ENCODE measurements around the gene PDZD2.
"Not testable (repeated sequence)": the region's sequence is repeated elsewhere in the genome, so short reads cannot be mapped to it uniquely, and the experiment has no call there.

Gene PDZD2

DNA sequence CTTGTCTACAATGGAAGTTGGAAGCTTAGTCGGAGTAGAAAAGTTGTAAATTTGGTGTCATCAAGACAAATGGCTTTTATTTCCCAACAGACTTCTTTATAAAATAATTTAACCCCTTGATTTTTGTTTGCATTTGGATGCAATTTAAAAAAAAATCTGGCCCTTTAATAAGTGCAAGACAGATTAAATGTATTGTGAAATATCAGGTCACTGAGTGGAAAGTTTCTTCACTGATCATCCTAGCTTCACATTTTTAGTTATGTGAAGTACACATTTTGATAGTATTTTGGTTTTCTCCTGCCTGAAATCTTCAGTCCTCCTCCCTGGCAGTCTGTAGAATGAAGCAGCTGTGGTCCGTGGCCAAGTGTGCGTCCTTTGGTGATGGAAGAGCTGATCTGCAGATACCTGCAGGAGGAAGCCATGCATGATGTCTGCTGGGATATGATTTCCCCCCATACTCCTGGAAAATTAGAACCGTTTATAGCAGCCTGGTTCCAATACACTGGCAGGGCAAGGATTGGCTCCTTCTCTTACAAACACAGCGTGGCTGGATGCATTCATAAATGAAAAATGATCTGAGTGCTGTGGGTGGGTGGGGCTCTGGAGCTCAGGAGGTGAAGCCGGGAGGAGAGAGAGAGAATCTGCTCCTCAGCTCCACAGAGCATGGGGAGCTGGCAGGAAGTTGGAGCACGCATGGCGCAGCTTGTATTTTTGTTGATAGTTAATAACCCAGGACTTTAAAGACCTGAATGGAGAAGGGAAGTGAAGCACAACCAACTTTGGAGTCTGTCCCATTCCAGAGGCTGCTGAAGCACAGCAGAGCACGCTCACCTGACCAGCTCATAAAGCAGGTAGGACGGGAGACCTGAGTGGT lies 296.8 kb downstream of the PDZD2 start:
- DNase-seq (ENCODE audit: low spot score): no peak

DNA sequence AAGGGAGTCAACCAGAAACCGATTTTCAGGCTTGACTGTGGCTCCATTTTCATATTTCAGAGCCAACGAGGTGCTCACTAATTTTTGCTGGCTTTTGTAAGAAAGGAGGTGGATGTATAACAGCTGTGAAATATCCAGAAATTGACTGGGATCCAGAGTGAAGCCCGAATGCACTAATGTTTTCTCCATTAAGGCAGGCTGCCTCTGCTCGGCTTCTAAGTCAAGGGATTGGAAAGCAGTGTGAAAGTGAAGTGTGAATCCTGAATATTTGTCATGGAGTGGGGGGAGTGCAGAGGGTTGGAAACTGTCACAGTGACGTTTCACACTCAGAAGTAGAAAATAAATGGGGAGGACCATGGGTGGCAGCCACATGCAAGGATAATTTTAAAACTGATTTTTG lies 297.8 kb downstream of the PDZD2 start:
- no peak for DNase-seq (ENCODE audit: low spot score)

DNA sequence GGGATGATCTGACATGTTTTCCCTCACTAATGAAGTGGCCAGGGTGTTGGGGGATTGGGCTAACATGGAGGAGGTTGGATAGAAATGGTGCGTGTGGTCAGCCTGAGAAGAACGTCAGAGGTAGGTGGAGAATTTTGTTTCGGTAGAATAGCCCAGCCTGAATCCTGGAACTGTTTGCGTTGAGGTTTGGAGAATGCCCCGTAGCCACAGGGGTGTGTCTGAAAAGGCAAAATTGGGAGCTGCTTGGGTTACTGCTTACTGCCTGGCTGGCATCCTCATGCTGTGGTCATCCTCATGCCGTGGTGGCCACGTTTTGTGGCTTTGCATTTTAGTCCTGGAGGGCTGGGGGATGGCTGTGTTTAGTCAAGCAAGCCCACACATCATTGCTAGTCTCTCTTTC lies 298.3 kb downstream of the PDZD2 start:
- no peak for DNase-seq (ENCODE audit: low spot score)

DNA sequence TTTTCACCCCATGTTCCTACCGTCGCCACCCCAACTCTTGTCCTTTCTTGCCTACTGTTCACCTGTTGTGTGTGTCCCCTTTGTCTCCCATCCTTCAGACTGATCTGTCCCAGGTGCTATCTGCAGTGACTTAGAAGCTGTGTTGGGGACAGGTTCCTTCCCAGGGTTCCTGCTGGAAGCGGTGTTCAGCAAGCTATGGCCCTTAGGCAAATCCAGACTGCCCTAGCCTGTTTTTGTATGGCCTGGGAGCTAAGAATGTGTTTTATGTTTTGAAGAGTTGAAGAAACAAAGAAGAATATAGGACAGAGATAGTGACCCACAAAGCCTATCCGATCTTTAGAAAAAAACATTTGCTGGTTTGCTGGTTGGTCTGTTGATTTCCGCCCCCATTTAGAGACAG lies 298.8 kb downstream of the PDZD2 start:
- DNase-seq (ENCODE audit: low spot score): no peak

DNA sequence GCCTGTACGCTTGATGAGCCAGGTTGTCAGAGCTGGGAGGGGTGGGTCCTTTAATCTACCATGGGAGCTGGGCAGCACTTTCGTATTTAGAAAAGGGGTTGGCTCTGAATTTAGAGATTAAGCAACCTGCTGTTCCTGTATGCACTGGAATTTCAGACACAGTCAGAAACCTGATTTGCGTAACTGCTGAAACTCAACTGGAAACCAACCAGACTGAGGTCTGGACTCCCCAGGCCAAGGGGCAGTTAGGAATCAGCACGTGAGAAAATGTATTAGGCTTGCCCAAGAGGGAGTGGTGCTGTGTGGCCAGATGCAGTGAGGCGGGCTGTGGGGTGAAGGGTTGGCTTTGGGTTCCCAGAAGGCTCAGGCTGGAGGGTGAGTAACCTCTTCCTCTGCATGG lies 300.2 kb downstream of the PDZD2 start:
- no peak for DNase-seq (ENCODE audit: low spot score)

DNA sequence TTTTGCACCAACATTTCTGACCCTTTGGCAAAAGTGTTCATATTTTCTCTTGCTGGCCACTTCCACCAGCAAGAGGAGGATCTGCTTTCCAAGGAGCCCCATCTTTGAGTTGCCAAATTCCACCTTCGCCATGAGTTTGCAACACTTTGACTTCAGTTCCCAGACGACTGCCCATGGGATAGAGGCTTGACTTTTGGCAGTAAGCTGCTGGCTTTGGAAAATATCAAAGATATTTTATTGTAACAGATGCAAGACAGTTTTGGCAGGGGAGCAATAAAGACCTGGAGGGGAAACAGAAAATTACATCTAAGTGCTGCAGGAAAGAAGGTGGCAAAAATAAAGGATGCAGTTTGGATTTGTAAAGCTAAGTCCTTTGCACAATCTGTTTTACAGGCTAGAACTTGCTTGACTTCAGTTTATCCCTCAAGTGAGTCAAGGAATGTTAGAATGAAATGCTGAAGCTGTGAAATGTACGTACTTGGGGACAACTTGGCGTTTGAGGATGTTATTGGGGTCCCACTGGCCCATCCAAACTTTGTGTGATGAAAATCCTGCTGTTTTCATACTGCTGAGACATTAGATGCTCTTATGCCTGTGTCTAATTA lies 302.3 kb downstream of the PDZD2 start:
- no peak for DNase-seq (ENCODE audit: low spot score)

DNA sequence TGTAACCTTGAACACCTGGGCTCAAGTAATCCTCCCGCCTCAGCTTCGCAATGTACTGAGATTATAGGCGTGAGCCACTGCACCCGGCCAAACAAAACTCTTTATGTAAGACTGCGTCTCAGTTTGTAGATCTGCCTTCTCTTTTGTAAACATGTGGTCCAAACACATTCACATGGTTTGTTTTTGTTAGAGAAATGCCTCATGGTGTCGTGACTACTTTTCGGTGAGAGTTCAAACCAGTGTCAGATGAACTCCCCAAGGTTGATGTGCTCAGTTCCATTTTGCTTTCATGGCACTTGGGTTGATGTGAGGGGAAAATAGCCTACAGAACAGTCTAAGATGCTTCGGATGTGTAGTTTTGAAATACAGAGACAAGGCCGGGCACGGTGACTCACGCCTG lies 303.6 kb downstream of the PDZD2 start:
- no peak for DNase-seq (ENCODE audit: low spot score)

DNA sequence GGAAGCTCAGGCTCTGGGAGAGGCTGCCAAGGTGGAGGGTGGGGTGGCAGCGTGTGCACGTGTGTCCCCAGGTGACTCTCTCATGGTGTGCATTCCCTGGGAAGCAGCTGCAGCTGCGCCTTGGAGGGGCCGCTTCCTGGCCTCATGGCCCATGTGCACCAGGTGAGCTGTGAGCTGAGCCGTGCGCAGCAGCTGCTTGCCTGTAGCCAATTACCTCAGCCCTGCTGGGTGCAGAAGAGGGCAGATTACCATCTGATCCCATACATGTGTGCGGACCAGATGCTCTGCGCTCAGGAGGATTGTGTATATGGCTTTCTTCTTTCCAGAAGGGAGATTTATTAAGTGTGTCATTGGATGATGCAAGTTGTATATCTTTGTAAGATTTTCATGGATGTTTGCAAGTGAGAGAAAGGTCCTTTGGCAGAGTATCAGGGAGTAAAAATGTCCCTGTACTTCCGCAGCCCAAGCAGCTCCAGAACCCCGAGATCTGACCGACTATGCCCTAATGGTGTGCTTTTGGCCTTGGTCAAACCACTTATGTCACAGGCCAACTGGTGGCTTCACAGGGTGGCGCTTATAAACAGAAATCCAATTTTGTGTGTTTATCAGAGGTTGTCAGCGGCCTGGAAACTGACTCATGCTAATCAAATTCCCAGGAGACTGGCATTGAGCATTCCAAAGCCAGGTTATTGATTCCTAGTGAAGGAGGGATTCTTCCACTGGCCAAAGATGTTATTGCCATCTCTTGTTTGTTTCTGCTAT lies 305.9 kb downstream of the PDZD2 start:
- DNase-seq (ENCODE audit: low spot score): no peak

DNA sequence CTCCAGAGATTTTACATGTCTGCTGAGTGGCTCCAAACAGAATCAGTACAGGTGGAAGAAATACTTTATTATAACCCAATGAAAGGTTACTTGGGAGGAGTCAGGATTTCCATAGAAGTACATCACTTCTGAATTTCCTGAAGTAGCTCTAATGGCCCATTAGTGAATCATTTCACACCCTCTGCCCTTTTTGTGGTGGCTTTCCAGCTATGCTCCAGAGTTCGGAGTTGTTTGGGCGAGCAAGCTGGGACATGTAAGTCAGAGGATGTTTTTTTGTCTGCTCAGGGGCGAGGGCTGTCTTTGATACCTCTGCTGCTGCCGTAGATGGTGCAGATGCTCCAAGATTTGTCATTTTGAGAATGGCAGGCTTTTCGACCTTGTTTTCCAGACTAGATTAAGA lies 309.1 kb downstream of the PDZD2 start:
- DNase-seq (ENCODE audit: low spot score): no peak

DNA sequence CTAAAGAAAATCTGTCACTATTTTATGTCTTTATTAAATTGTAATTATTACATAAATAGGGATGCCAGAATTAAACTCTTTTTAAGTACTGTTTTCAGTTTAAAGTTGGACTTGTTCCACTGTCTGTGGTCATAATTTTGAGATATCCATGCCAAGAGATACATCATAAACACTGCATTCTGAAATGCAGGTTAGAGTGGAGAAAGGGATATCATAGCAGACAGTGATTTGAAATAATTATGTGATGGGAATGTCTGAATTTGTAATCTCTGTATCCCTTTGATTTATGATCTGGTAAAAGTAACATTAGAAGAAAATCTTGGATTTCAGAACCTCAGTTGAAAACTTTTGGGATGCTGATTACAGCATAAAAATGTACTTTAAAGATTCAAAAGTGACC lies 313.1 kb downstream of the PDZD2 start:
- no peak for DNase-seq (ENCODE audit: low spot score)

DNA sequence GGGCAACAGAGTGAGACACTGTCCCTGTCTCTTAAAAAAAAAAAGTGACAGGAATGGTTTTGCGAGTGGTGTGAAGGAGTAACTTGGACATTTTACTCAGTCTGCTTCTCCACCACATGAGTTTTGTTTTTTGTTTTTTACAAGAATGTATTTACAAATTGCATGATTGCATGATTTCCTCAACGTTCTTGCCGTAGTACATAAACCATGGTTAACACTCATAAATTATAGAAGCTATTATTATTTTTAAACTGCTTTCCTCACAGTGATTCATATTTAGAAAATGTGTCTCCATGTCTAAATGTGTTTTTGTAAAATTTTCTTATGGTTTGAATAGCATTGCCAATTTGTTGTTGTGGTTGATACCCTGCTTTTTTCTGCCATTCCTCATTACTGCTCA lies 315.2 kb downstream of the PDZD2 start:
- DNase-seq (ENCODE audit: low spot score): no peak

DNA sequence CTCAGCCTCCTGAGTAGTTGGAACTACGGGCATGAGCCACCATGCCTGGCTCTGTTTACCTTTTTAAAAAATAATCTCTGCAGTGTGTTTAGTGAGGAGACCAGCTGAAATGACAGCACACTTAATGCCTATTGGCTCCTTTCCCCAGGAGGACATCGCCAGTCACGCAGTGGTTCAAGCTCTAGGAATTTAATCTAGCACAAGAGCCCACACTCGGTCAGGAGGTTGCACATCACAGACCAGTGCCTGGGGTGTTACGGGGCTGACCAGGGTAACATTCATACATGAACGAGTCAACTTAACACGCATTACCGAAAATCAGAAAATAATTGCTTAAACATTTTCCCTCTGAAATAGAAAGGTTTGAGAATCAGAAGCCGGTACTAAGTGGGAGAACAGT lies 318.2 kb downstream of the PDZD2 start:
- DNase-seq (ENCODE audit: low spot score): no peak

DNA sequence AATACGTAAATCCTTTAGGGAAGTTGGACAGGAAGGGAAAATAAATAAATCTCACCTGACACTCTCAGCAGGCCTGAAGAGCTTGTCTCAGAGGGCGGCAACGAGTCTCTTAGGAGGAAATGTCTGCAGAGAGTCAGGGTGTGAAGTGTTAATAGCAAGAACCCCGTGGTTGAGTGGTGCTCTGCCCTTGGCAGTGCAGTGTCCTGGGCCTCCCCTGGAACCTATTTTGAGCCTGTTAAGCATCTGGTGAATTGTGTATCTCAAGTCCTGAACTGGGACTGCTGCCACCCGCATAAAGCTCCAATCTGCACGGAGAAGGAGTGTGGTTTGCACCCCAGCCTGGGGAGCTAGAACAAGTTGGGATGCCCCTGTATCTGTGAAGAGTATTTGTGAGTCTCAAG lies 323.4 kb downstream of the PDZD2 start:
- no peak for DNase-seq (ENCODE audit: low spot score)

DNA sequence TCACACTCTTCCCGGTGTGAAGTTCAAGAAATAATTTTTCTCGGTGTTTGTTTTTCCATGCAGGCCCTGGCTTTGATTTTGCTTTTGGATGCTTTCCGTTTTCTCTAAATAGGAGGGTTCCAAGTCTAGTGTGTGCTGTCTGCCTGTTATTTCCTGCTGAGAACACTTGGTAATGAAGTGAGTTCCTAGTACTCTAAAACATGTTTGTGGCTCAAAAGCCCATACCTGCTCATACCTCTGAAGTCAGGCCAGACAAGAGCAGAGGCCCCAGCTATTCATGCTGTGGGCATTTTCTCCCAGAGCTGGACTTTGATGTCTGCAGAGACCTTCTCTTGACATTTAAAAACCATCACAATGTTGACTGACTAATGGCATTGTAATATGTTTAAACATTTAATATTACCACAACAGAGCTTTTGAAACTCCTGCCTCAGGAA lies 324.0 kb downstream of the PDZD2 start:
- no peak for DNase-seq (ENCODE audit: low spot score)

DNA sequence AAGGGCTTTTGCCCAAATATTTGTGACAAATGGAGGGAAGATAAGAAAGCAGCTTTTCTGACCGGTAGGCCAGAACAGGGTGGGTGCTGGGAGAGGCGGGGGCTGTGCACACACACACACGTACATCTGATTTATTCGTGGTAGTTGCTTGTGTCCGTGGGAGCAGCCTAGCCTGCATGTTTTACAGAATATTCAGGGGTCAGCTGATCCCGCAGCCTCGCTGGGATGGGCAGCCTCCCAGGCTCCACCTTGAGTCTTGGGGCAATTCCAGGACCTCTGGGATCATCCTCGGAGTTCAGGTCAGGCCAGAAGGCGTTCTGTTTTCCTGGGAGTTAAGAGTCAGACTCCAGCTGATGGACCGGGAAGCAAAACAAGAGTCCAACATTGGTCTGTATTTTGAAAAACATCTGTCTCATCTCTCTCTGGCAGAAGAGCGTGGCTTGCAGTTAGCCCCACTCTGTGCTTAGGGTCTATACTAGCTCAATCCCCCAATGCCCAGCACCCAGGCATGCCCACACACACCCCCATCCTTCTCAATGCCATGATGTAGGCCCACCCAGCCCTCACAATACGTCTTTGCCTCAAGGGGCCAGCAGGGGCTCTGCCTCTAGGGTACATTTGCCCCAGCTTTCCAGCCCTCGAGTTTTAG lies 324.6 kb downstream of the PDZD2 start:
- DNase-seq (ENCODE audit: low spot score): no peak

DNA sequence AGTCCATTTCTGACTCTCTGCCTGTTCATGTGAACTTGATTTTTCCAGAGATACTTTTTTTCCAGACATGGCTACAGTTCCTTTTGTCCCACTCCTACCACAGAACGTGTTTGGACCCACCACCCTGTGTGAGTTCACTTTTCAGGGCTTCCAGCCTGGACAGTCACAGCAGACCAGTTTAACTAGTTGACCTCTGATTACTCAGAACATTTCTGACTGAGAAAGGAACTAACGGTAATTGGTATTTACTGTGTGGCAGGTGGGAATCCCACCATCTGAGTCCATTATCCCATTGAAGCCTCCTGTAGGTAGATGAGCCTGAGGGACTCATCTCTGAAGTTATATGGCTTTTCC lies 325.1 kb downstream of the PDZD2 start:
- DNase-seq (ENCODE audit: low spot score): no peak

DNA sequence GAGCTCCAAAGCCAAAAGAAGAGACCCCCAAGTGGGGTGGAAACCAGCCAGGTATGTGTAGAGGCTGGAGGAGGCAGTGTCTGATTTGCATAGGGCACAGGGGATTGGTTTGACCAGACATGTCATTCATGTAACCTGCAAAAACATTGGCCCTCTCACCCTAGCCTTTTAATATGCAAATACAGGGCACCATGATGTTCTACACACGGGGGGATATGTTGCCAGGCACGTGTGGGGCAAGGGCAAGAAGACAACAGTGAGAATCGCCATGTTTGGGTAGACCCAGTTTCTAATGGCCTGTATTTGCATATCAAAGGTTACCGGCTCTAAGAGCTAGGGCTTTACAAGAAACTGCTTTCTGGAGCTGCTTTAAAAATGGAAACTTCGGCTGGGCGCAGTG lies 326.3 kb downstream of the PDZD2 start:
- no peak for DNase-seq (ENCODE audit: low spot score)

DNA sequence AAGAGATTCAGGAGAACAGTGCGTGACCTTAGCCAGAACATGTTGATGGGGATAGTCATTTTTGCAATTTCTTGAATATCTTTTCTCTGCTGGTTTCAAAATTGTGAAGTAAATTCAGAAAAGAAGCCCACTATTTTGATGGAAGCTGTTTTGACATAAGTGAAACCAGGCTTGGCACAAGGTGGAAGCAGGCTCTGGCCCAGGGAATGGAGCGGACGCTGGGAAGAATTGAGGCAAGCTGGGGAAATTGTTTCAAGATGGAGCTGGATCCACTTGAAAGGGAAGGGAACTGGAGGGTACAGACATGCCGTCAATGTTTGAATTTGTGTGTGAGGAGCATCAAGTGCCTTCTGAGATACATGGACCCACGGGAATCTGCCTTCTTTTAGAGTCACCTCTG lies 328.0 kb downstream of the PDZD2 start:
- DNase-seq (ENCODE audit: low spot score): no peak

DNA sequence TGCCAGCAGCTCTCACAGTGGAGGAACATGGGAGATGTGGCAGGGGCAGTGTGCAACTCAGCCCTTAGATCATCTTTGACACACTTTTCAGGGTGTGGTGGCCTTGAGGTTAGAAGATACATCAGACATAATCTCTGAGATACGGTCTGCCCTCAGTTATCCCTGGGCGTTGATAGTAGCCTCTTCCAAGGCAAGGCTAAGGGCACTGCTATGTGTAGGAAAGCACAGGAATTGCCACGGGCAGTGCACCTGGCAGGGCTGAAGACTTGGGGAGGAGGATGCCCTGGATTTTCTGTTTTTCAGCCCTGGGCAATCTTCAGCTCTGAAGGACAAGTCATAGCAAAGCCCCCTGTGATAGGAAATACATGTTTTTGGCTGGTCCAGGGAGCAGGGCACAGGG lies 328.5 kb downstream of the PDZD2 start:
- no peak for DNase-seq (ENCODE audit: low spot score)

DNA sequence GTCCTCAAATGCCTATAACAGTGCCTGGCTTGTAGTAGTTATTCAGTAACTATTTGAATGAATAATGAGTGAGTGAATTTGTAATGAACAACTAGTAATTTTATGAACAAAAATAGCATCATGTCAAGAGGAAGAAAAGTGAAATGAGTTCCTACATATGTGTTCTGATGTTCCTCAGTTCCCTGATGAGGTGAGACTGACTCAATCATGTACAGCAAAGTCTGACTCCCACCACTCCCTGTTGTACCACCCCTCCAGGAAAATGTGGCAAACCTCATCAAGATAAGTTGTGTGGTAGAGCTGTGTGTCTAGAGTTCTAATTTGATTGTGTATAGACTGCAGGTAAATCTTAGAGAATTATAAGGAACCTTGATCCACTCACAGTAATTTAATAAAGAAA lies 333.6 kb downstream of the PDZD2 start:
- no peak for DNase-seq (ENCODE audit: low spot score)

DNA sequence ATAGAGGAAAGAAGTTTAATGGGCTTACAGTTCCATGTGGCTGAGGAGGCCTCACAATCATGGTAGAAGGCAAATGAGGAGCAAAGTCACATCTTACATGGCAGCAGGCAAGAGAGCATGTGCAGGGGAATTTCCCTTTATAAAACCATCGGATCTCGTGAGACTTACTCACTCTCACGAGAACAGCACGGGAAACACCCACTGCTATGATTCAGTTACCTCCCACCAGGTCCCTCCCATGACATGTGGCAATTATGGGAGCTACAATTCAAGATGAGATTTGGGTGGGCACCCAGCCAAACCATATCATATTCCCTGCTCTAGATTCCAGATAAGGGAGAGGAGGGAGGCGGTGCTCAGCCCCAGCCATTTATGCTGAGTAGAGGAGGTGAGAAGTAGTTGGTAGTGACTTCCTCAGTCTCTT lies 336.3 kb downstream of the PDZD2 start:
- DNase-seq (ENCODE audit: low spot score): not testable (repeated sequence)

DNA sequence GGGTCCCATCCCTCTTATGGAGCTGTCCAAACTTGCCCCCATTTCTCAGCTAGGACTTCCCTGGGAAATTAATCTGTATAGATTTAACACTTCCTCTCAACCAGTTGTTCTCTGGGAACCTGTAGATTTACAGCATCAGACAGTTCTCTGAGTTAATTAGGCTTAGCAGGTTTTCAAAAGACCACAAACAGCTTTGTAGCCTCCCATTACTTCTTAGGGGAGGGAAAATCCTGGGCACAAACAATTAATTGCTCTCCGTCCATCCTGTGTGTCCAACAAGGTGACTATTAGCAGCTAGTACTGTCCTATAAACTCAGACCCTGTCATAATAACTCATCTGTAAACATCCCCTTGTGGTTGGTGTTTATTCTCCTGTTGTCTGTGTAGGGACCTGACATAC lies 337.2 kb downstream of the PDZD2 start:
- no peak for DNase-seq (ENCODE audit: low spot score)
